Right lobe of liver (tissue), 6 donors: Measurements from ENCODE around the gene RBP2. TPM values are rescaled to one million over a fixed set of nuclear protein-coding genes. Genes with fewer than 3 reads are reported as not detected.

ENCODE experiments used
- ATAC-seq, 4 donors: fragments of 200-7000 bp; cut with Tn5 transposase; one replicate each; pipeline ENCODE4 v1.9.1; 2020; ENCODE audit warnings: mild to moderate bottlenecking in 4 of 4, moderate library complexity in 4 of 4
- DNase-seq, 3 donors: peaks; one replicate each; pipeline ENCODE4 v3.0.0-alpha.2; 2020
- H3K27ac ChIP-seq, 3 donors: fragments of 200-600 bp; one replicate each; pipeline ENCODE4 v1.8.0; 2022
- H3K27me3 ChIP-seq, 2 donors: fragments of 200-600 bp; one replicate each; pipeline ENCODE4 v1.8.0; 2022
- H3K36me3 ChIP-seq, 4 donors: fragments of 200-600 bp; sonication (generic) in 1 of 4; one replicate each; pipeline versions ENCODE4 v1.5.1 to v1.8.0; 2017 to 2022; ENCODE audit warnings: control low read depth in 1 of 4
- H3K4me1 ChIP-seq, 4 donors: fragments of 200-600 bp; sonication (generic) in 1 of 4; one replicate each; pipeline versions ENCODE4 v1.5.1 to v1.8.0; 2017 to 2022; ENCODE audit warnings: control low read depth in 1 of 4
- H3K4me3 ChIP-seq, 3 donors: fragments of 200-600 bp; one replicate each; pipeline ENCODE4 v1.8.0; 2022
- H3K9me3 ChIP-seq, 4 donors: fragments of 200-600 bp; sonication (generic) in 1 of 4; one replicate each; pipeline versions ENCODE4 v1.5.1 to v1.8.0; 2017 to 2022; ENCODE audit warnings: control low read depth in 1 of 4
- CTCF ChIP-seq, 4 donors: fragments of 200-600 bp in 3 of 4; fragments of 450-650 bp in 1 of 4; IDR thresholded peaks; one replicate each; pipeline versions ENCODE4 v1.5.1 to v1.8.0; 2016 to 2022; ENCODE audit warnings: antibody characterized with exemption in 4 of 4, mild to moderate bottlenecking in 2 of 4
- POLR2A ChIP-seq: fragments of 450-650 bp; IDR thresholded peaks from one replicate; pipeline ENCODE4 v1.6.1; 2017; ENCODE audit warnings: antibody characterized with exemption, mild to moderate bottlenecking
- WGBS: methylation state at CpG from one replicate; pipeline ENCODE4 v1.1.6; 2018; ENCODE audit warnings: low coverage, low lambda C conversion rate; ENCODE audit not compliant: insufficient coverage; ENCODE audit errors: missing lambda C conversion rate; 5-methylcytosine and 5-hydroxymethylcytosine counted together
- intact Hi-C, 2 donors: fragments of 100-400 bp; cut with DNase I; formaldehyde crosslinking; loops; one replicate each; pipeline versions ENCODE4 v1.11.2 to v1.14.1; 2022
- total RNA-seq, 6 experiments: library from RNA; depleted of rRNA in 2 of 6; stranded (reverse); fragments of >200 nt in 2 of 6; fragmentation: NEBNext Ultra II Directional in 3 of 6; extraction: Animal tissue kit (Norgen Biotek cat#: 25700) in 3 of 6; gene quantifications; one replicate each; pipeline versions ENCODE4 v1.1.0 to v1.2.4, GENCODE V29; 2016 to 2023
- donor health status: DM: no; HTN: yes; CAD: no.
- donor health status: DM: no; HTN: no; CAD: no.
- donor health status: DM: no; HTN: no; CAD: no.
- donor health status: DM: no; HTN: yes; CAD: no.
- donor health status: DM: no; HTN: yes; CAD: no.

The RBP2 gene
- total RNA-seq, 6 experiments from 2014 or later = not detected

GRCh38 chr3:139434764-139435307 lies 41.5 kb downstream of the RBP2 start:
- peak overlapping the region in 1 of 3 donors; percentile 16 for H3K27ac ChIP-seq
- 90% methylated on average over 2 of the region's 6 CpGs for WGBS

GRCh38 chr3:139434228-139434627 lies 42.1 kb downstream of the RBP2 start:
- no peaks in the 10 kb centered on the region for H3K27me3 ChIP-seq
- peak overlapping the region in 1 of 3 donors; percentile 11 for H3K27ac ChIP-seq
- H3K9me3 ChIP-seq = no peaks in the 10 kb centered on the region
- DNase-seq (no peak), ATAC-seq (no peak)
- no peak overlapping the region for H3K4me3 ChIP-seq
- TF ChIP-seq POLR2A (no peak), CTCF (IDR thresholded peaks at IDR 0.05) (no peak)
- 88% methylated on average over 1 of the region's 1 CpG for WGBS
- intact Hi-C loops = no loop called here
- H3K36me3 ChIP-seq = no peaks in the 10 kb centered on the region
- H3K4me1 ChIP-seq = no peaks in the 10 kb centered on the region

More at GRCh38 chr3:139434764-139435307, 41.5 kb downstream of the RBP2 start:
- intact Hi-C loops = no loop called here
- TF ChIP-seq CTCF (IDR thresholded peaks at IDR 0.05) (no peak), POLR2A (no peak)
- DNase-seq (no peak), ATAC-seq (peak; percentile 48 to 71 (median 62))
- no peaks in the 10 kb centered on the region for H3K9me3 ChIP-seq
- no peaks in the 10 kb centered on the region for H3K4me1 ChIP-seq
- no peaks in the 10 kb centered on the region for H3K36me3 ChIP-seq
- H3K4me3 ChIP-seq = no peak overlapping the region
- no peaks in the 10 kb centered on the region for H3K27me3 ChIP-seq

- ATAC-seq (no peak), DNase-seq (no peak)
- Histone ChIP-seq H3K27me3 (no peaks in the 10 kb centered on the region), H3K36me3 (no peaks in the 10 kb centered on the region), H3K9me3 (no peaks in the 10 kb centered on the region), H3K4me3 (no peak overlapping the region), H3K4me1 (no peaks in the 10 kb centered on the region), H3K27ac (no peak overlapping the region)
- intact Hi-C loops = no loop called here
- no peak for TF ChIP-seq POLR2A
- no peak for TF ChIP-seq CTCF (IDR thresholded peaks at IDR 0.05)
- WGBS = no CpG with 5 or more reads among the region's 1 CpG
These were observed 43.2 kb downstream of the RBP2 start for GRCh38 chr3:139433089-139433488.

GRCh38 chr3:139430493-139430892 lies 45.8 kb downstream of the RBP2 start:
- no peak for ATAC-seq
- DNase-seq = no peak

More at GRCh38 chr3:139430493-139430892, 45.8 kb downstream of the RBP2 start:
- Histone ChIP-seq H3K9me3 (no peaks in the 10 kb centered on the region), H3K4me1 (no peaks in the 10 kb centered on the region), H3K4me3 (no peak overlapping the region), H3K27me3 (no peaks in the 10 kb centered on the region), H3K36me3 (no peaks in the 10 kb centered on the region), H3K27ac (no peak overlapping the region)
- no peak for TF ChIP-seq CTCF (IDR thresholded peaks at IDR 0.05)
- no peak for TF ChIP-seq POLR2A
- intact Hi-C loops = no loop called here
